Liver (tissue), 9 donors: ENCODE results near the gene ARL4A. TPM values are rescaled to one million over a fixed set of nuclear protein-coding genes. Genes with fewer than 3 reads are reported as not detected.
A peak's percentile ranks its signal among the peaks of the same experiment; 100 is the strongest.

Source experiments
- DNase-seq: peaks from one replicate; pipeline ENCODE4 v3.0.0-alpha.2; 2017; ENCODE audit warnings: low spot score
- H3K27ac ChIP-seq, 2 donors: one replicate each; pipeline ENCODE4 v1.7.0; 2013; ENCODE audit warnings: inconsistent platforms in 2 of 2, low read length in 2 of 2, control low read depth in 1 of 2, low read depth in 1 of 2, mild to moderate bottlenecking in 1 of 2
- H3K27me3 ChIP-seq, 4 donors: one replicate each; pipeline versions ENCODE4 v1.6.1 to v1.7.0; 2013; ENCODE audit warnings: low read length in 3 of 4, inconsistent platforms in 1 of 4, mild to moderate bottlenecking in 1 of 4, moderate library complexity in 1 of 4; ENCODE audit not compliant: control insufficient read depth in 4 of 4, insufficient read depth in 4 of 4
- H3K36me3 ChIP-seq, 4 donors: one replicate each; pipeline versions ENCODE4 v1.6.1 to v1.7.0; 2013; ENCODE audit warnings: low read length in 3 of 4, mild to moderate bottlenecking in 3 of 4, low read depth in 1 of 4, moderate library complexity in 1 of 4; ENCODE audit not compliant: control insufficient read depth in 4 of 4, insufficient read depth in 3 of 4
- H3K4me1 ChIP-seq, 4 donors: one replicate each; pipeline versions ENCODE4 v1.6.1 to v1.7.0; 2013; ENCODE audit warnings: low read length in 3 of 4, mild to moderate bottlenecking in 3 of 4, moderate library complexity in 1 of 4; ENCODE audit not compliant: control insufficient read depth in 4 of 4, insufficient read depth in 4 of 4
- H3K4me3 ChIP-seq, 3 donors: one replicate each; pipeline versions ENCODE4 v1.6.1 to v1.7.0; 2013; ENCODE audit warnings: low read length in 3 of 3, control low read depth in 1 of 3, low read depth in 1 of 3, mild to moderate bottlenecking in 1 of 3
- H3K9ac ChIP-seq, 2 donors: one replicate each; pipeline ENCODE4 v1.7.0; 2013; ENCODE audit warnings: low read length in 2 of 2, mild to moderate bottlenecking in 2 of 2, moderate library complexity in 2 of 2, control low read depth in 1 of 2, low read depth in 1 of 2
- H3K9me3 ChIP-seq, 4 donors: one replicate each; pipeline versions ENCODE4 v1.6.1 to v1.7.0; 2013; ENCODE audit warnings: low read length in 3 of 4; ENCODE audit not compliant: control insufficient read depth in 4 of 4
- ATF3 ChIP-seq: IDR thresholded peaks from 2 replicates; pipeline ENCODE4 v1.6.1; 2016; ENCODE audit warnings: antibody characterized with exemption
- CTCF ChIP-seq: fragments of 150-350 bp; IDR thresholded peaks from 2 replicates; pipeline ENCODE4 v1.5.1; 2017; ENCODE audit warnings: improper control_type of control experiment, low read depth, low read length; ENCODE audit not compliant: missing input control
- EGR1 ChIP-seq, 2 donors: IDR thresholded peaks; 2 replicates each; pipeline ENCODE4 v1.6.1; 2016 to 2018; ENCODE audit warnings: antibody characterized with exemption in 2 of 2, low read depth in 2 of 2
- FOXA1 ChIP-seq: IDR thresholded peaks from 2 replicates; pipeline ENCODE4 v1.6.1; 2016; ENCODE audit warnings: antibody characterized with exemption
- FOXA2 ChIP-seq: IDR thresholded peaks from 2 replicates; pipeline ENCODE4 v1.6.1; 2016; ENCODE audit warnings: antibody characterized with exemption
- GABPA ChIP-seq, 2 donors: IDR thresholded peaks in 1 of 2; conservative IDR thresholded peaks in 1 of 2; 2 replicates each; pipeline ENCODE4 v1.6.1; 2016; ENCODE audit warnings: antibody characterized with exemption in 2 of 2, mild to moderate bottlenecking in 1 of 2, moderate library complexity in 1 of 2
- JUND ChIP-seq, 2 donors: IDR thresholded peaks; 2 replicates each; pipeline ENCODE4 v1.6.1; 2016; ENCODE audit warnings: antibody characterized with exemption in 2 of 2
- MAX ChIP-seq: IDR thresholded peaks from 2 replicates; pipeline ENCODE4 v1.6.1; 2016; ENCODE audit warnings: antibody characterized with exemption
- NR2F2 ChIP-seq: IDR thresholded peaks from 2 replicates; pipeline ENCODE4 v1.6.1; 2016; ENCODE audit warnings: antibody characterized with exemption
- RAD21 ChIP-seq, 2 donors: IDR thresholded peaks; 2 replicates each; pipeline ENCODE4 v1.6.1; 2016; ENCODE audit warnings: antibody characterized with exemption in 2 of 2, mild to moderate bottlenecking in 2 of 2
- REST ChIP-seq: IDR thresholded peaks from 2 replicates; pipeline ENCODE4 v1.6.1; 2016; ENCODE audit warnings: antibody characterized with exemption, mild to moderate bottlenecking
- RXRA ChIP-seq, 2 donors: IDR thresholded peaks; 2 replicates each; pipeline ENCODE4 v1.6.1; 2017 to 2018; ENCODE audit warnings: antibody characterized with exemption in 2 of 2, mild to moderate bottlenecking in 1 of 2
- SP1 ChIP-seq: IDR thresholded peaks from 2 replicates; pipeline ENCODE4 v1.6.1; 2018; ENCODE audit warnings: antibody characterized with exemption, mild to moderate bottlenecking
- YY1 ChIP-seq: IDR thresholded peaks from 2 replicates; pipeline ENCODE4 v1.6.1; 2016; ENCODE audit warnings: antibody characterized with exemption, mild to moderate bottlenecking
- ZBTB33 ChIP-seq: IDR thresholded peaks from 2 replicates; pipeline ENCODE4 v1.6.1; 2016; ENCODE audit warnings: antibody characterized with exemption
- WGBS: extraction: QIAGEN DNeasy Blood & Tissue Kit; methylation state at CpG from one replicate; pipeline ENCODE4 v1.1.7; 2013; 5-methylcytosine and 5-hydroxymethylcytosine counted together
- polyA plus RNA-seq, 2 donors: library from polyadenylated mRNA; stranded (reverse) in 1 of 2; unstranded in 1 of 2; fragments of 200-250 nt in 1 of 2; fragments of >200 nt in 1 of 2; fragmentation: Nextera tagmentation in 1 of 2; extraction: Ambion mirVana in 1 of 2; gene quantifications; one replicate each; pipeline versions ENCODE4 v1.2.1 to v1.2.3, GENCODE V29; 2013 to 2015
- total RNA-seq, 2 donors: library from RNA; depleted of rRNA; stranded (reverse); fragments of >200 nt; gene quantifications; one replicate each; pipeline ENCODE4 v1.2.3, GENCODE V29; 2014
- donor health status: healthy.
- donor health status: healthy.
- donor health status: healthy.
- donor health status: healthy.
- donor health status: healthy.

ARL4A gene
- total and polyA plus RNA-seq, 4 donors: 7.5 to 77.3 (median 16.0) TPM

- H3K27ac ChIP-seq: no peak overlapping the region
- H3K4me3 ChIP-seq: no peak overlapping the region
- TF ChIP-seq RAD21 (IDR thresholded peaks at IDR 0.05) (peak; percentile 65 to 76), CTCF (peak; percentile 25), YY1 (no peak)
- H3K9ac ChIP-seq: no peak overlapping the region
- WGBS: 58% methylated on average over 2 of the region's 2 CpGs
- H3K36me3 ChIP-seq: no peaks in the 10 kb centered on the region
- H3K27me3 ChIP-seq: no peaks in the 10 kb centered on the region
- H3K4me1 ChIP-seq: peaks cover 0 to 10% (median 1%) of the 10 kb centered on the region in 4 donors
- H3K9me3 ChIP-seq: no peaks in the 10 kb centered on the region
- no peak for DNase-seq
Observed at GRCh38 chr7:12683678-12684585, 3.5 kb upstream of the ARL4A start.

GRCh38 chr7:12684733-12685132 is 2.7 kb upstream of the ARL4A start:
- Histone ChIP-seq H3K4me3 (no peak overlapping the region), H3K36me3 (no peaks in the 10 kb centered on the region), H3K9me3 (no peaks in the 10 kb centered on the region), H3K27ac (no peak overlapping the region), H3K4me1 (peaks cover 0 to 17% (median 1%) of the 10 kb centered on the region in 4 donors), H3K27me3 (no peaks in the 10 kb centered on the region), H3K9ac (no peak overlapping the region)
- WGBS: 96% methylated on average over 19 of the region's 19 CpGs
- DNase-seq: no peak
- TF ChIP-seq ZBTB33 (no peak), FOXA2 (no peak), ATF3 (no peak), NR2F2 (no peak), EGR1 (IDR thresholded peaks at IDR 0.05; ENCODE audit: low read depth in 2 of 2) (no peak), REST (no peak), GABPA (IDR thresholded peaks at IDR 0.05 in 1 of 2, conservative IDR thresholded peaks at IDR 0.05 in 1 of 2) (no peak), RXRA (IDR thresholded peaks at IDR 0.05) (no peak), MAX (no peak), FOXA1 (no peak), JUND (IDR thresholded peaks at IDR 0.05) (no peak), SP1 (no peak)
